Activated CD4-positive, alpha-beta T cell treated with anti-CD3 and anti-CD28 coated beads for 36 hours (primary cell): ENCODE measurements around the gene TECPR1. TPM values are rescaled to one million over a fixed set of nuclear protein-coding genes. Genes with fewer than 3 reads are reported as not detected.

Experiments used
- ATAC-seq: fragments of 200-7000 bp; cut with Tn5 transposase; one replicate; pipeline ENCODE4 v1.10.0; 2021; ENCODE audit warnings: mild to moderate bottlenecking, moderate library complexity
- CTCF ChIA-PET: fragments of 350-600 bp; sonication (Branson Sonifier 250); formaldehyde crosslinking; loops from one replicate; lab custom pipeline; 2021; ENCODE audit warnings: antibody characterized with exemption; lab: Charles Lee
- POLR2A ChIA-PET: fragments of 350-600 bp; sonication (Branson Sonifier 250); formaldehyde crosslinking; loops from one replicate; lab custom pipeline; 2021; ENCODE audit warnings: antibody characterized with exemption, inconsistent platforms; lab: Charles Lee
- DNase-seq: peaks from one replicate; pipeline ENCODE4 v3.0.0-alpha.2; 2020
- H3K27ac Mint-ChIP-seq: one replicate; pipeline ENCODE4 v1.8.0; 2021; ENCODE audit warnings: mixed read lengths
- H3K27me3 Mint-ChIP-seq: one replicate; pipeline ENCODE4 v1.8.0; 2021; ENCODE audit warnings: mixed read lengths
- H3K36me3 Mint-ChIP-seq: one replicate; pipeline ENCODE4 v1.8.0; 2021; ENCODE audit warnings: low read depth, mixed read lengths
- H3K4me1 Mint-ChIP-seq: one replicate; pipeline ENCODE4 v1.8.0; 2021; ENCODE audit warnings: mixed read lengths
- H3K4me3 Mint-ChIP-seq: one replicate; pipeline ENCODE4 v1.8.0; 2021; ENCODE audit warnings: mild to moderate bottlenecking, moderate library complexity, mixed read lengths
- H3K9me3 Mint-ChIP-seq: one replicate; pipeline ENCODE4 v1.8.0; 2021; ENCODE audit warnings: low read depth, mixed read lengths
- intact Hi-C, 2 experiments: fragments of 100-400 bp; cut with DNase I in 1 of 2; cut with micrococcal nuclease in 1 of 2; formaldehyde crosslinking; loops; one replicate each; pipeline versions ENCODE4 v1.14.2 to v1.15.1; 2022 to 2024; cut with DNase I, micrococcal nuclease
- total RNA-seq, 2 experiments: library from RNA; stranded (reverse); gene quantifications; one replicate each; pipeline ENCODE4 v1.2.3, GENCODE V29; 2021

The TECPR1 gene
- total RNA-seq, 2 experiments from 2014 or later = 21.8 to 26.5 TPM

GRCh38 chr7:98283127-98283886 is 31.3 kb upstream of the TECPR1 start:
- intact Hi-C loops = loop anchor here (5.0 to 10.0 kb wide), 4 partner anchors 81 to 1099 kb away; partner anchors contain the start of genes BAIAP2L1 (in 1 of the 2) and LMTK2 (in 1 of the 2)
- POLR2A ChIA-PET = no interaction called here
- CTCF ChIA-PET = interaction anchor here (0.7 to 0.9 kb wide), 3 partner anchors 24 to 1122 kb away, joined by 3 read pairs; no protein-coding TSS in a partner anchor
- Mint-ChIP-seq H3K9me3 (no peaks in the 10 kb centered on the region), H3K4me1 (peaks cover 29% of the 10 kb centered on the region), H3K27ac (peak overlapping the region; percentile 76), H3K4me3 (peak overlapping the region; percentile 78), H3K27me3 (no peaks in the 10 kb centered on the region), H3K36me3 (peaks cover 6% of the 10 kb centered on the region)
- ATAC-seq = no peak
- no peak for DNase-seq

- H3K4me3 Mint-ChIP-seq = peak overlapping the region; percentile 78
- peaks cover 6% of the 10 kb centered on the region for H3K36me3 Mint-ChIP-seq
- no peaks in the 10 kb centered on the region for H3K9me3 Mint-ChIP-seq
- DNase-seq (no peak), ATAC-seq (no peak)
- intact Hi-C loops = loop anchor here (5.0 to 10.0 kb wide), 4 partner anchors 80 to 1100 kb away; partner anchors contain the start of genes BAIAP2L1 (in 1 of the 2) and LMTK2 (in 1 of the 2)
- H3K27me3 Mint-ChIP-seq = no peaks in the 10 kb centered on the region
- H3K4me1 Mint-ChIP-seq = peaks cover 29% of the 10 kb centered on the region
- ChIA-PET CTCF (interaction anchor here (0.7 to 0.9 kb wide), 3 partner anchors 23 to 1123 kb away, joined by 3 read pairs; no protein-coding TSS in a partner anchor), POLR2A (no interaction called here)
- peak overlapping the region; percentile 76 for H3K27ac Mint-ChIP-seq
Observed at GRCh38 chr7:98282703-98283102, 30.7 kb upstream of the TECPR1 start.

GRCh38 chr7:98281757-98282606 is 29.9 kb upstream of the TECPR1 start:
- peaks cover 29% of the 10 kb centered on the region for H3K4me1 Mint-ChIP-seq
- intact Hi-C loops = loop anchor here (1.0 to 10.0 kb wide), 12 partner anchors 30 to 1165 kb away; partner anchors contain the start of genes BAIAP2L1 (in 2 of the 2), TECPR1 (in 2 of the 2), ASNS (in 1 of the 2) and LMTK2 (in 1 of the 2)
- ChIA-PET POLR2A (no interaction called here), CTCF (interaction anchor here (0.8 kb wide), 1 partner anchor 22 kb away, joined by 3 read pairs; no protein-coding TSS in a partner anchor)
- peak overlapping the region; percentile 78 for H3K4me3 Mint-ChIP-seq
- peaks cover 6% of the 10 kb centered on the region for H3K36me3 Mint-ChIP-seq
- ATAC-seq (peak; percentile 17), DNase-seq (peak; percentile 59)
- no peaks in the 10 kb centered on the region for H3K9me3 Mint-ChIP-seq
- no peaks in the 10 kb centered on the region for H3K27me3 Mint-ChIP-seq
- H3K27ac Mint-ChIP-seq = peak overlapping the region; percentile 76

GRCh38 chr7:98280791-98281756 is 29.0 kb upstream of the TECPR1 start, which contains the start of gene BRI3:
Gene BRI3 (plus strand): TSS chr7:98281686. CDS start chr7:98281796, 110 bp downstream.
- Mint-ChIP-seq H3K9me3 (no peaks in the 10 kb centered on the region), H3K27ac (peak within 1 kb of the TSS; percentile 76), H3K4me3 (peak within 1 kb of the TSS; percentile 78), H3K4me1 (peaks cover 27% of the 10 kb centered on the region), H3K36me3 (peaks cover 6% of the 10 kb centered on the region), H3K27me3 (no peaks in the 10 kb centered on the region)
- POLR2A ChIA-PET = interaction anchor here (0.8 to 1.2 kb wide), 2 partner anchors 30 to 173 kb away, joined by 3 to 5 read pairs; no protein-coding TSS in a partner anchor
- CTCF ChIA-PET = interaction anchor here (1.1 kb wide), 1 partner anchor 122 kb away, joined by 5 read pairs; no protein-coding TSS in a partner anchor
- peak; percentile 97 for DNase-seq
- intact Hi-C loops = loop anchor here (1.0 to 10.0 kb wide), 12 partner anchors 29 to 1164 kb away; partner anchors contain the start of genes BAIAP2L1 (in 2 of the 2), TECPR1 (in 2 of the 2), ASNS (in 1 of the 2) and LMTK2 (in 1 of the 2)
- ATAC-seq = peak; percentile 85

GRCh38 chr7:98280296-98280695 is 28.3 kb upstream of the TECPR1 start:
- ChIA-PET POLR2A (interaction anchor here (0.8 to 1.2 kb wide), 2 partner anchors 30 to 172 kb away, joined by 3 to 5 read pairs; no protein-coding TSS in a partner anchor), CTCF (interaction anchor here (0.6 to 1.1 kb wide), 2 partner anchors 18 to 123 kb away, joined by 4 to 5 read pairs; no protein-coding TSS in a partner anchor)
- H3K27me3 Mint-ChIP-seq = no peaks in the 10 kb centered on the region
- peaks cover 6% of the 10 kb centered on the region for H3K36me3 Mint-ChIP-seq
- ATAC-seq (no peak), DNase-seq (no peak)
- peak overlapping the region; percentile 69 for H3K4me3 Mint-ChIP-seq
- H3K9me3 Mint-ChIP-seq = no peaks in the 10 kb centered on the region
- H3K27ac Mint-ChIP-seq = peak overlapping the region; percentile 67
- intact Hi-C loops = loop anchor here (2.0 to 10.0 kb wide), 5 partner anchors 78 to 1102 kb away; partner anchors contain the start of genes BAIAP2L1 (in 1 of the 2) and LMTK2 (in 1 of the 2)
- peaks cover 27% of the 10 kb centered on the region for H3K4me1 Mint-ChIP-seq

GRCh38 chr7:98278936-98279335 is 26.9 kb upstream of the TECPR1 start:
- H3K27me3 Mint-ChIP-seq = no peaks in the 10 kb centered on the region
- no peaks in the 10 kb centered on the region for H3K9me3 Mint-ChIP-seq
- DNase-seq (no peak), ATAC-seq (no peak)
- H3K4me3 Mint-ChIP-seq = no peak overlapping the region
- H3K36me3 Mint-ChIP-seq = peaks cover 6% of the 10 kb centered on the region
- H3K27ac Mint-ChIP-seq = no peak overlapping the region
- intact Hi-C loops = no loop called here
- ChIA-PET POLR2A (no interaction called here), CTCF (interaction anchor here (0.7 to 0.9 kb wide), 2 partner anchors 200 to 258 kb away, joined by 3 read pairs; no protein-coding TSS in a partner anchor)
- peaks cover 15% of the 10 kb centered on the region for H3K4me1 Mint-ChIP-seq

- Mint-ChIP-seq H3K27me3 (no peaks in the 10 kb centered on the region), H3K27ac (no peak overlapping the region), H3K36me3 (peaks cover 6% of the 10 kb centered on the region), H3K9me3 (no peaks in the 10 kb centered on the region), H3K4me1 (peaks cover 12% of the 10 kb centered on the region), H3K4me3 (no peak overlapping the region)
- no peak for ATAC-seq
- ChIA-PET POLR2A (no interaction called here), CTCF (interaction anchor here (0.7 to 0.9 kb wide), 2 partner anchors 199 to 257 kb away, joined by 3 read pairs; no protein-coding TSS in a partner anchor)
- intact Hi-C loops = no loop called here
- DNase-seq = no peak
Observed at GRCh38 chr7:98278408-98278807, 26.4 kb upstream of the TECPR1 start.

- Mint-ChIP-seq H3K4me3 (no peak overlapping the region), H3K4me1 (peaks cover 2% of the 10 kb centered on the region), H3K9me3 (no peaks in the 10 kb centered on the region), H3K36me3 (peaks cover 2% of the 10 kb centered on the region), H3K27ac (no peak overlapping the region), H3K27me3 (no peaks in the 10 kb centered on the region)
- ChIA-PET CTCF (no interaction called here), POLR2A (interaction anchor here (0.7 kb wide), 1 partner anchor 13 kb away, joined by 3 read pairs; no protein-coding TSS in a partner anchor)
- intact Hi-C loops = no loop called here
- no peak for DNase-seq
- ATAC-seq = no peak
Observed at GRCh38 chr7:98276241-98276761, 24.3 kb upstream of the TECPR1 start.

GRCh38 chr7:98267303-98267702 is 15.3 kb upstream of the TECPR1 start:
- Mint-ChIP-seq H3K9me3 (no peaks in the 10 kb centered on the region), H3K4me3 (no peak overlapping the region), H3K27me3 (no peaks in the 10 kb centered on the region), H3K27ac (no peak overlapping the region), H3K36me3 (peaks cover 11% of the 10 kb centered on the region), H3K4me1 (peaks cover 5% of the 10 kb centered on the region)
- no peak for DNase-seq
- intact Hi-C loops = no loop called here
- ChIA-PET POLR2A (interaction anchor here (0.7 kb wide), 1 partner anchor 15 kb away, joined by 3 read pairs; no protein-coding TSS in a partner anchor), CTCF (no interaction called here)
- ATAC-seq = no peak
